ENCODE results near the gene MAD1L1. TPM values are rescaled to one million over a fixed set of nuclear protein-coding genes. Genes with fewer than 3 reads are reported as not detected.
A peak's percentile ranks its signal among the peaks of the same experiment; 100 is the strongest.

Gene MAD1L1
- total RNA-seq, 4 donors from 2014 or later: 8.0 to 52.7 (median 26.7) TPM

DNA sequence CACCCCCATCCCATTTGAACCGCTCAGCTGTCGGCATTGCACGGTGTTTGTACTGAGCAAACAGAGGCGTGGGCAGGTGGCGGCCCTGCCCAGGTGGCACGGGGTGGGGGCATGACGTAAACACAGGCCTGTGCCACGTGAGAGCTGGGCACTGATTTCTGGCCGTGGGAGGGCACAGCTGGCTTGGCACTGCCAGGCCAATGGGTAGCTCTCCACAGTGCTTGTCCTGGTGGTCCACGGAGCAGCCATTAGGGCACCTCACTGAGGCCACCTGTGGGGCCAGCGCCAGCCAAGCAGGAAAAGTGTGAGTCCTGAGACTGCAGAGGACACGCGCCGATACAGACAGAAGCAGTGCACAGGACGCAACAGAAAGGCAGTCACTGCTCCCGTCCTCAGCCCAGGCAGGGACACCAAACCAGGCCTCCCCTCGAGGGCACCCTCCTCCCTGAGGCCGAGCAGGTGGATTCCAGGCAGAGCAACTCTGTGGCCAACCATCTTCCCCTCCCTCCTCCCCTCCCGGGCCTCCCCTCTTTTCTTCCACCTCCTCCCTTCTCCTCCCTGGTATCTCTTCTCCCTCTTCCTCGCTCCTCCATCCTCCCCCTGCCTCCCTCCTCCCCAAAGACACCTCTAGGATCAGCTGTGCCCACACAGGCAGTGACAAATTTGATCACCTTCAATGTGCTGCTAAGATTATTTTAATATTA lies 303.9 kb downstream of the MAD1L1 start:
- in situ Hi-C loops (cut with MboI; ENCODE audit: low pct_ligation_motif_present in 1 of 4, low pct_unique_long_range_greater_than_20kb in 1 of 4, low sequenced_read_pairs in 3 of 4): no loop called here
- Histone ChIP-seq H3K4me3 (no peak overlapping the region), H3K36me3 (no peaks in the 10 kb centered on the region), H3K4me1 (peaks cover 0 to 22% (median 5%) of the 10 kb centered on the region in 4 donors), H3K27me3 (no peaks in the 10 kb centered on the region), H3K9me3 (no peaks in the 10 kb centered on the region), H3K27ac (peak overlapping the region in 1 of 4 donors; percentile 26)
- TF ChIP-seq EP300 (IDR thresholded peaks at IDR 0.05; ENCODE audit: low read depth): no peak
- peak; percentile 19 to 49 (median 29) for TF ChIP-seq POLR2AphosphoS5 (IDR thresholded peaks at IDR 0.05)
- intact Hi-C loops (cut with DNase I; ENCODE audit: low total_unique reads): no loop called here
- WGBS, 2 donors (ENCODE audit: low coverage in 1 of 2): 63 to 76% methylated on average over 3 to 19 of the region's 20 CpGs
- peak; percentile 81 for DNase-seq

GRCh38 chr7:1927937-1928644 lies 304.7 kb downstream of the MAD1L1 start:
- no peak for TF ChIP-seq POLR2AphosphoS5 (IDR thresholded peaks at IDR 0.05)
- TF ChIP-seq EP300 (IDR thresholded peaks at IDR 0.05; ENCODE audit: low read depth): no peak
- TF ChIP-seq POLR2A (IDR thresholded peaks at IDR 0.05): no peak
- TF ChIP-seq CTCF (IDR thresholded peaks at IDR 0.05): no peak
- Histone ChIP-seq H3K9me3 (no peaks in the 10 kb centered on the region), H3K27ac (no peak overlapping the region), H3K4me1 (peaks cover 0 to 22% (median 5%) of the 10 kb centered on the region in 4 donors), H3K4me3 (no peak overlapping the region), H3K27me3 (no peaks in the 10 kb centered on the region), H3K36me3 (no peaks in the 10 kb centered on the region)
- DNase-seq: no peak
- WGBS, 2 donors (ENCODE audit: low coverage in 1 of 2): 80 to 83% methylated on average over 1 to 35 of the region's 35 CpGs
- intact Hi-C loops (cut with DNase I; ENCODE audit: low total_unique reads): no loop called here
- in situ Hi-C loops (cut with MboI; ENCODE audit: low pct_ligation_motif_present in 1 of 4, low pct_unique_long_range_greater_than_20kb in 1 of 4, low sequenced_read_pairs in 3 of 4): no loop called here

DNA sequence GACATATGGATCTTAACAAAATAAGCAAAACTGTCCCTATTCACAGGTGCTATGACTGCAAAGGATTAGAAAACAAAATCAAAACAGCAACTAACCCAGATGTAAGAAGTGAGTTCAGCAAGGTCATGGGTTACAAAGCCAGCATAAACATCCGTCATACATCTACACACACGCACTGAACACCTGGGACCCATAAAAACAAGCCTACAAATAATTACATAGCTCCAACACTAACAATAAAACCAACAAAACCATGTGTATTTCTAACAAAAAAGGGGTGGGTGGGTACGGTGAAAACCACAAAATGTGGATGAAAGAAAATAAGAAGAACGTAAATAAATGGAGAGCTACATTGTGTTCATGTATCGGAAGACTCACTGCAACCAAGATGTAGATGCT lies 305.8 kb downstream of the MAD1L1 start:
- intact Hi-C loops (cut with DNase I; ENCODE audit: low total_unique reads) (no loop called here), in situ Hi-C loops (cut with MboI; ENCODE audit: low pct_ligation_motif_present in 1 of 4, low pct_unique_long_range_greater_than_20kb in 1 of 4, low sequenced_read_pairs in 3 of 4) (no loop called here)
- Histone ChIP-seq H3K4me1 (peaks cover 0 to 22% (median 5%) of the 10 kb centered on the region in 4 donors), H3K27ac (no peak overlapping the region), H3K9me3 (no peaks in the 10 kb centered on the region), H3K27me3 (no peaks in the 10 kb centered on the region), H3K4me3 (no peak overlapping the region), H3K36me3 (no peaks in the 10 kb centered on the region)
- no peak for DNase-seq
- WGBS, 2 donors (ENCODE audit: low coverage in 1 of 2): 51 to 53% methylated on average over 3 to 5 of the region's 5 CpGs
- TF ChIP-seq EP300 (IDR thresholded peaks at IDR 0.05; ENCODE audit: low read depth) (no peak), POLR2AphosphoS5 (IDR thresholded peaks at IDR 0.05) (no peak), POLR2A (IDR thresholded peaks at IDR 0.05) (no peak), CTCF (IDR thresholded peaks at IDR 0.05) (no peak)

DNA sequence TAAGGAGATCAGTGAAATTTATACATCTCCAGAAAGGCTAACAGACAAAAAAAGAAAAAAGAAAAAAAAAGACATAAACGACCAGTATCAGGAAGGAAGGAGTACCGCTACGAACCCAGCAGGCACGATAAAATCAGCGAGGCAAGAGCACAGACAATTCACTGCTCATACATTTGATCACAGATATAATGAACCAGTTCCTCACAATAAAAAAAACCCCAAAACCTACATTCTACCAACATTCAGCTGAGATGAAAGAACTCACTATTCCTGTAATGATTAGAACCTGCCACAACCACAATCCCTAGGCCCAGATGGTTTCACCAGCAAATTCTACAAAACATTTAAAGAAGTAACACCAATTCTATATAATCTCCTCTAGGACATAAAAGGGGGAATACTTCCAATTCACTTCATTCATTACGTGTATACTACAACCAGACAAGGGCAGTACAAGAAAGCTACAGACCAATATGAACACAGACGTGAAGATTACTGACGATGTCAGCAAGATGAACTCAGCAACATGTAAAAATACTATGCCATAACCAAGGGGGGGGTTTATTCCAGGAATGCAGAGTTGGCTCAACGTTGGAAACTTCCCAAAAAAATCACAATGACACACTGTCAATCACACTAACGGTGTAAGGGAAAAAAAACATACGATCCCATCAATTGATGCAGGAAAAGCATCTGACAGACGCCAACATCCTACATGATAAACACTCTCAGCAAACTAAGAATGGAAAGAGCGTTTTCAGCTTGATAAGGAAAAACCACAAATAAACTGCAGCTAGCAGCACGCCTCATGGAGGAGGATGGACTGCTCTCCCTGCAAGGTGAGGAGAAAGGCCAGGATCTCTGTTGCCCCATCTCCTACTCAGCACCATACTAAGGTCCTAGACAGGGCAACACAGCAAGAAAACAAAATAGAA lies 306.5 kb downstream of the MAD1L1 start:
- no peak for DNase-seq
- Histone ChIP-seq H3K27ac (no peak overlapping the region), H3K4me3 (no peak overlapping the region), H3K27me3 (no peaks in the 10 kb centered on the region), H3K36me3 (no peaks in the 10 kb centered on the region), H3K9me3 (no peaks in the 10 kb centered on the region), H3K4me1 (peaks cover 0 to 22% (median 5%) of the 10 kb centered on the region in 4 donors)
- 64 to 71% methylated on average over 14 of the region's 14 CpGs for WGBS, 2 donors (ENCODE audit: low coverage in 1 of 2)
- intact Hi-C loops (cut with DNase I; ENCODE audit: low total_unique reads) (loop anchor here (2.0 kb wide), 1 partner anchor 55 kb away; no protein-coding TSS in a partner anchor), in situ Hi-C loops (cut with MboI; ENCODE audit: low pct_ligation_motif_present in 1 of 4, low pct_unique_long_range_greater_than_20kb in 1 of 4, low sequenced_read_pairs in 3 of 4) (no loop called here)
- TF ChIP-seq POLR2AphosphoS5 (IDR thresholded peaks at IDR 0.05) (no peak), EP300 (IDR thresholded peaks at IDR 0.05; ENCODE audit: low read depth) (no peak), POLR2A (IDR thresholded peaks at IDR 0.05) (no peak), CTCF (IDR thresholded peaks at IDR 0.05) (no peak)
